Vagina (tissue), 2 donors: Measurements from ENCODE around the gene ANAPC5. TPM values are rescaled to one million over a fixed set of nuclear protein-coding genes. Genes with fewer than 3 reads are reported as not detected.
A peak's percentile ranks its signal among the peaks of the same experiment; 100 is the strongest.

Experiments
- DNase-seq, 2 donors: peaks; one replicate each; pipeline ENCODE4 v3.0.0-alpha.2; 2017; ENCODE audit errors: extremely low spot score in 2 of 2
- H3K27ac ChIP-seq: fragments of 200-600 bp; sonication (generic); one replicate; pipeline ENCODE4 v1.5.1; 2019
- H3K27me3 ChIP-seq: fragments of 200-600 bp; sonication (generic); one replicate; pipeline ENCODE4 v1.5.1; 2019
- H3K36me3 ChIP-seq, 2 donors: fragments of 200-600 bp; sonication (generic); one replicate each; pipeline ENCODE4 v1.5.1; 2017 to 2019
- H3K4me1 ChIP-seq: fragments of 200-600 bp; sonication (generic); one replicate; pipeline ENCODE4 v1.5.1; 2019
- H3K4me3 ChIP-seq, 2 donors: fragments of 200-600 bp; sonication (generic); 1 replicate in 1 of 2; 2 replicates in 1 of 2; pipeline ENCODE4 v1.5.1; 2016 to 2019
- H3K9me3 ChIP-seq: fragments of 200-600 bp; sonication (generic); one replicate; pipeline ENCODE4 v1.5.1; 2019
- CTCF ChIP-seq, 3 experiments: fragments of 450-650 bp in 2 of 3; fragments of 200-600 bp in 1 of 3; sonication (generic) in 1 of 3; IDR thresholded peaks; one replicate each; pipeline ENCODE4 v1.5.1; 2017 to 2019; ENCODE audit warnings: antibody characterized with exemption in 3 of 3, mild to moderate bottlenecking in 2 of 3, moderate library complexity in 2 of 3
- POLR2A ChIP-seq, 2 donors: fragments of 450-650 bp; IDR thresholded peaks; one replicate each; pipeline ENCODE4 v1.6.1; 2017; ENCODE audit warnings: antibody characterized with exemption in 2 of 2, mild to moderate bottlenecking in 2 of 2, moderate library complexity in 2 of 2
- POLR2AphosphoS5 ChIP-seq, 2 donors: sonication (generic); formaldehyde crosslinking; IDR thresholded peaks; one replicate each; pipeline ENCODE4 v1.9.0; 2017; ENCODE audit warnings: antibody characterized with exemption in 2 of 2, mild to moderate bottlenecking in 2 of 2, low read depth in 1 of 2; ENCODE audit not compliant: insufficient read depth in 1 of 2
- intact Hi-C: fragments of 100-400 bp; cut with DNase I; formaldehyde crosslinking; loops from one replicate; pipeline ENCODE4 v1.15.1; 2023
- total RNA-seq: library from RNA; depleted of rRNA; stranded (reverse); fragments of >200 nt; gene quantifications from one replicate; pipeline ENCODE4 v1.2.3, GENCODE V29; 2016

Gene ANAPC5
- total RNA-seq, 1 donor from 2014 or later, result 143 TPM

- H3K27ac ChIP-seq, result no peak overlapping the region
- peaks cover 0 to 78% of the 10 kb centered on the region in 2 donors for H3K36me3 ChIP-seq
- H3K9me3 ChIP-seq, result no peaks in the 10 kb centered on the region
- intact Hi-C loops, result no loop called here
- H3K4me3 ChIP-seq, result no peak overlapping the region
- no peak for DNase-seq
- H3K27me3 ChIP-seq, result no peaks in the 10 kb centered on the region
- no peak for TF ChIP-seq POLR2AphosphoS5 (IDR thresholded peaks at IDR 0.05; ENCODE audit: insufficient read depth in 1 of 2, low read depth in 1 of 2)
- no peak for TF ChIP-seq CTCF (IDR thresholded peaks at IDR 0.05)
- no peak for TF ChIP-seq POLR2A (IDR thresholded peaks at IDR 0.05)
- H3K4me1 ChIP-seq, result no peaks in the 10 kb centered on the region
Observed at GRCh38 chr12:121337416-121337815, 14.8 kb downstream of the ANAPC5 start.

GRCh38 chr12:121334513-121335343 lies 17.5 kb downstream of the ANAPC5 start:
- H3K27ac ChIP-seq, result no peak overlapping the region
- H3K36me3 ChIP-seq, result peaks cover 0 to 79% of the 10 kb centered on the region in 2 donors
- no peak overlapping the region for H3K4me3 ChIP-seq
- no peak for DNase-seq
- H3K9me3 ChIP-seq, result no peaks in the 10 kb centered on the region
- no peaks in the 10 kb centered on the region for H3K4me1 ChIP-seq
- no peaks in the 10 kb centered on the region for H3K27me3 ChIP-seq
- intact Hi-C loops, result loop anchor here (5.0 kb wide), 1 partner anchor 108 kb away; no protein-coding TSS in a partner anchor
- TF ChIP-seq POLR2A (IDR thresholded peaks at IDR 0.05) (no peak), POLR2AphosphoS5 (IDR thresholded peaks at IDR 0.05; ENCODE audit: insufficient read depth in 1 of 2, low read depth in 1 of 2) (peak in 1 of 2 donors; percentile 20), CTCF (IDR thresholded peaks at IDR 0.05) (peak; percentile 46 to 74 (median 53))

GRCh38 chr12:121333747-121334146 lies 18.5 kb downstream of the ANAPC5 start:
- no peaks in the 10 kb centered on the region for H3K27me3 ChIP-seq
- no peak for DNase-seq
- H3K4me3 ChIP-seq, result no peak overlapping the region
- no peaks in the 10 kb centered on the region for H3K4me1 ChIP-seq
- intact Hi-C loops, result loop anchor here (5.0 kb wide), 1 partner anchor 109 kb away; no protein-coding TSS in a partner anchor
- peaks cover 0 to 80% of the 10 kb centered on the region in 2 donors for H3K36me3 ChIP-seq
- no peak overlapping the region for H3K27ac ChIP-seq
- no peaks in the 10 kb centered on the region for H3K9me3 ChIP-seq
- TF ChIP-seq CTCF (IDR thresholded peaks at IDR 0.05), result no peak

GRCh38 chr12:121331248-121331647 lies 21.0 kb downstream of the ANAPC5 start:
- Histone ChIP-seq H3K27me3 (no peaks in the 10 kb centered on the region), H3K27ac (no peak overlapping the region), H3K4me3 (no peak overlapping the region), H3K36me3 (peaks cover 0 to 80% of the 10 kb centered on the region in 2 donors), H3K4me1 (no peaks in the 10 kb centered on the region), H3K9me3 (no peaks in the 10 kb centered on the region)
- intact Hi-C loops, result loop anchor here (5.0 kb wide), 1 partner anchor 111 kb away; no protein-coding TSS in a partner anchor
- DNase-seq, result no peak
- TF ChIP-seq POLR2AphosphoS5 (IDR thresholded peaks at IDR 0.05; ENCODE audit: insufficient read depth in 1 of 2, low read depth in 1 of 2), result no peak
- TF ChIP-seq CTCF (IDR thresholded peaks at IDR 0.05), result no peak
- TF ChIP-seq POLR2A (IDR thresholded peaks at IDR 0.05), result no peak

- H3K9me3 ChIP-seq, result no peaks in the 10 kb centered on the region
- H3K27me3 ChIP-seq, result no peaks in the 10 kb centered on the region
- peaks cover 0 to 80% of the 10 kb centered on the region in 2 donors for H3K36me3 ChIP-seq
- H3K4me3 ChIP-seq, result no peak overlapping the region
- H3K4me1 ChIP-seq, result no peaks in the 10 kb centered on the region
- DNase-seq, result no peak
- no peak overlapping the region for H3K27ac ChIP-seq
- TF ChIP-seq POLR2AphosphoS5 (IDR thresholded peaks at IDR 0.05; ENCODE audit: insufficient read depth in 1 of 2, low read depth in 1 of 2) (no peak), CTCF (IDR thresholded peaks at IDR 0.05) (no peak), POLR2A (IDR thresholded peaks at IDR 0.05) (no peak)
- intact Hi-C loops, result loop anchor here (5.0 kb wide), 1 partner anchor 112 kb away; no protein-coding TSS in a partner anchor
Observed at GRCh38 chr12:121330692-121331091, 21.5 kb downstream of the ANAPC5 start.
